K562 (cell line): ENCODE measurements around the gene HGF. TPM values are rescaled to one million over a fixed set of nuclear protein-coding genes. Genes with fewer than 3 reads are reported as not detected.

ENCODE experiments used
- ATAC-seq: fragments of 200-7000 bp; cut with Tn5 transposase; 3 replicates; pipeline ENCODE4 v1.9.1; 2020; ENCODE audit warnings: moderate library complexity
- Bru-seq: library from RNA; stranded (reverse); fragments of 400-500 nt; gene quantifications from one replicate; lab custom pipeline; 2021; lab: Mats Ljungman, UMichigan
- BruChase-seq, 2 experiments: library from RNA; stranded (reverse); fragments of 400-500 nt; gene quantifications; one replicate each; lab custom pipeline; 2021; lab: Mats Ljungman, UMichigan
- BruUV-seq: library from RNA; stranded (reverse); fragments of 400-500 nt; replicated peaks from 2 replicates; lab custom pipeline; 2021; lab: Mats Ljungman, UMichigan
- CTCF ChIA-PET: fragments of 300-600 bp; formaldehyde crosslinking; extraction: SDS; loops from one replicate; lab custom pipeline; 2021; ENCODE audit warnings: low intra/inter-chr PET ratio; lab: Yijun Ruan, JAX
- POLR2A ChIA-PET: fragments of 300-600, 350-650 bp; sonication (Branson Sonifier 250); formaldehyde crosslinking; extraction: SDS; loops from one replicate; lab custom pipeline; 2021; ENCODE audit warnings: antibody characterized with exemption, inconsistent platforms; lab: Yijun Ruan, JAX
- DNase-seq, 4 experiments: peaks; one replicate each; pipeline versions ENCODE4 v3.0.0 to v3.0.0-alpha.2; 2011 to 2018; ENCODE audit warnings: low spot score in 3 of 4, mixed read lengths in 3 of 4; ENCODE audit errors: extremely low read depth in 1 of 4
- FAIRE-seq: peaks from 2 replicates; lab custom pipeline; 2011; peaks lifted over from hg19 to GRCh38; lab: Jason Lieb, UNC
- H2AFZ ChIP-seq: 2 replicates; pipeline ENCODE4 v1.6.0; 2011; ENCODE audit warnings: low read depth, low read length, control low read depth, inconsistent platforms
- H3K27ac ChIP-seq: fragments of 200-600 bp; 3 replicates; pipeline ENCODE4 v1.8.0; 2011; ENCODE audit warnings: low read depth, mild to moderate bottlenecking, control low read depth, inconsistent platforms, low read length, moderate library complexity, mixed read lengths; ENCODE audit errors: extremely low read depth
- H3K27me3 ChIP-seq, 2 experiments: fragments of 300-600 bp in 1 of 2; 2 replicates in 1 of 2; 3 replicates in 1 of 2; pipeline versions ENCODE4 v1.6.0 to v1.8.0; 2011; ENCODE audit warnings: inconsistent platforms in 2 of 2, low read length in 2 of 2, mild to moderate bottlenecking in 1 of 2, mixed read lengths in 1 of 2, moderate library complexity in 1 of 2; ENCODE audit not compliant: control insufficient read depth in 2 of 2, insufficient read depth in 2 of 2
- H3K36me3 ChIP-seq: fragments of 300-600 bp; 3 replicates; pipeline ENCODE4 v1.8.0; 2011; ENCODE audit warnings: mild to moderate bottlenecking, low read length, inconsistent platforms; ENCODE audit not compliant: control insufficient read depth, insufficient read depth
- H3K4me1 ChIP-seq, 2 experiments: fragments of 200-600 bp in 1 of 2; replicated peaks in 1 of 2; 2 replicates in 1 of 2; 3 replicates in 1 of 2; pipeline versions ENCODE4 v1.5.1 to v1.8.0; 2011; ENCODE audit warnings: inconsistent platforms in 2 of 2, low read length in 2 of 2, mild to moderate bottlenecking in 1 of 2, mixed read lengths in 1 of 2, moderate library complexity in 1 of 2; ENCODE audit not compliant: control insufficient read depth in 2 of 2, insufficient read depth in 2 of 2
- H3K4me2 ChIP-seq: 2 replicates; pipeline ENCODE4 v1.6.1; 2011; ENCODE audit warnings: low read length, control low read depth, inconsistent platforms, mixed read lengths; ENCODE audit not compliant: insufficient read depth
- H3K4me3 ChIP-seq: fragments of 200-600 bp; sonication (generic), shearing (Covaris generic); 2 replicates; pipeline ENCODE4 v1.5.1; 2016; ENCODE audit warnings: control low read depth, inconsistent platforms
- H3K79me2 ChIP-seq: fragments of 200-600 bp; 3 replicates; pipeline ENCODE4 v1.8.0; 2011; ENCODE audit warnings: low read length, inconsistent platforms; ENCODE audit not compliant: control insufficient read depth, insufficient read depth
- H3K9ac ChIP-seq, 2 experiments: 2 replicates each; pipeline versions ENCODE4 v1.6.0 to v1.6.1; 2011; ENCODE audit warnings: low read depth in 2 of 2, low read length in 2 of 2, control low read depth in 1 of 2, inconsistent platforms in 1 of 2, mild to moderate bottlenecking in 1 of 2, mixed read lengths in 1 of 2; ENCODE audit not compliant: insufficient read depth in 1 of 2
- H3K9me1 ChIP-seq: one replicate; pipeline ENCODE4 v1.6.0; 2011; ENCODE audit warnings: inconsistent platforms, mild to moderate bottlenecking, low read length, moderate library complexity; ENCODE audit not compliant: control insufficient read depth, insufficient read depth
- H3K9me3 ChIP-seq: replicated peaks from 2 replicates; pipeline ENCODE4 v1.5.1; 2011; ENCODE audit warnings: low read depth, low read length, inconsistent platforms; ENCODE audit not compliant: control insufficient read depth, insufficient read depth
- H4K20me1 ChIP-seq: replicated peaks from 2 replicates; pipeline ENCODE4 v1.6.1; 2011; ENCODE audit warnings: low read length, inconsistent platforms, mixed read lengths; ENCODE audit not compliant: control insufficient read depth, insufficient read depth
- DIDO1 ChIP-seq: fragments of 450-650 bp; IDR thresholded peaks from 2 replicates; pipeline ENCODE4 v1.6.1; 2016; ENCODE audit warnings: low read depth, missing biosample characterization, missing genetic modification characterization
- WGBS: fragments of 100-300 bp; shearing (Covaris generic); methylation state at CpG from one replicate; pipeline ENCODE4 v1.1.6; 2016; ENCODE audit warnings: low coverage, mixed read lengths; ENCODE audit not compliant: insufficient coverage; ENCODE audit errors: missing lambda C conversion rate; 5-methylcytosine and 5-hydroxymethylcytosine counted together
- in situ Hi-C: fragments of 300-500 bp; cut with MboI; formaldehyde crosslinking; loops from 4 replicates; pipeline ENCODE4 v1.15.0; 2018; ENCODE audit warnings: inconsistent platforms, mixed read lengths
- intact Hi-C: fragments of 100-400 bp; cut with micrococcal nuclease; formaldehyde crosslinking; loops from 2 replicates; pipeline ENCODE4 v1.14.2; 2022
- long read RNA-seq, 3 experiments: library from polyadenylated mRNA in 2 of 3; library from RNA in 1 of 3; unstranded in 2 of 3; stranded (forward) in 1 of 3; transcript quantifications; one replicate each; pipeline ENCODE4 v2.0.0, GENCODE V29; 2019 to 2022
- polyA minus RNA-seq, 3 experiments: library from RNA; depleted of rRNA, polyadenylated mRNA; stranded (reverse); fragments of >200 nt; gene quantifications; 2 replicates each; pipeline ENCODE4 v1.2.3, GENCODE V29; 2011
- polyA plus RNA-seq, 8 experiments: library from polyadenylated mRNA; depleted of rRNA in 4 of 8; stranded (reverse) in 5 of 8; unstranded in 3 of 8; fragments of >200 nt; fragmentation: Nextera tagmentation in 2 of 8; fragmentation: Illumina TruSeq in 1 of 8; extraction: Ambion mirVana in 2 of 8; extraction: Trizol in 1 of 8; gene quantifications; 2 replicates each; pipeline versions ENCODE4 v1.2.1 to v1.2.3, GENCODE V29; 2011 to 2014; ENCODE audit warnings: inconsistent platforms in 1 of 8, missing spikeins in 1 of 8
- total RNA-seq, 7 experiments: library from RNA; depleted of rRNA in 6 of 7; stranded (reverse); fragments of >200 nt in 6 of 7; fragmentation: Illumina TruSeq in 2 of 7; extraction: Trizol in 2 of 7; gene quantifications; 2 replicates each; pipeline versions ENCODE4 v1.2.1 to v1.2.3, GENCODE V29; 2011 to 2021; ENCODE audit warnings: low replicate concordance in 1 of 7
- TF ChIP-seq, protein P1 (sequence below): fragments of 200-600 bp; sonication (generic); IDR thresholded peaks from one replicate; pipeline ENCODE4 v1.6.1; 2012; ENCODE audit warnings: mild to moderate bottlenecking, low read depth, low read length, inconsistent platforms

Gene HGF
- not detected in 2 replicates for total RNA-seq (2011; cell fraction: chromatin; rRNA removed; ENCODE audit: low replicate concordance)
- total RNA-seq (2011; cell fraction: nucleolus; rRNA removed): not detected in 2 replicates
- not detected in 2 replicates for total RNA-seq (2011; cell fraction: nucleoplasm; rRNA removed)
- total RNA-seq (2014; rRNA removed) (not detected in 2 replicates), total RNA-seq (2014; rRNA removed; fragmentation: Illumina TruSeq; extraction: Trizol) (not detected in 2 replicates), total RNA-seq (2015; rRNA removed; fragmentation: Illumina TruSeq; extraction: Trizol) (not detected in 2 replicates), total RNA-seq (2021) (0.02 and 0.11 TPM in 2 replicates), polyA plus RNA-seq (2011; rRNA removed) (not detected in 2 replicates), polyA plus RNA-seq (2014; fragmentation: Illumina TruSeq; extraction: Trizol) (not detected in 2 replicates), polyA plus RNA-seq (2014; fragmentation: Nextera tagmentation; extraction: Ambion mirVana) (not detected), polyA plus RNA-seq (2014; rRNA removed) (not detected in 2 replicates), polyA minus RNA-seq (2011; rRNA and poly(A)+ RNA removed) (not detected in 2 replicates), Bru-seq, nascent RNA (not detected), BruChase-seq, experiment 1, labeled RNA remaining after a 2-hour chase (not detected), BruChase-seq, experiment 2, labeled RNA remaining after a 6-hour chase (not detected)
- polyA plus RNA-seq (2011; cell fraction: cytosol; rRNA removed): not detected in 2 replicates
- polyA plus RNA-seq (2011; cell fraction: nucleus; rRNA removed): not detected in 2 replicates
- polyA plus RNA-seq (2012): not detected in 2 replicates
- not detected in 2 replicates for polyA minus RNA-seq (2011; cell fraction: cytosol; rRNA and poly(A)+ RNA removed)
- polyA minus RNA-seq (2011; cell fraction: nucleus; rRNA and poly(A)+ RNA removed): not detected in 2 replicates
- long read RNA-seq, experiment 1: 0 reads
- long read RNA-seq, experiment 2: 0 reads
- long read RNA-seq, experiment 3: 0 reads

DNA sequence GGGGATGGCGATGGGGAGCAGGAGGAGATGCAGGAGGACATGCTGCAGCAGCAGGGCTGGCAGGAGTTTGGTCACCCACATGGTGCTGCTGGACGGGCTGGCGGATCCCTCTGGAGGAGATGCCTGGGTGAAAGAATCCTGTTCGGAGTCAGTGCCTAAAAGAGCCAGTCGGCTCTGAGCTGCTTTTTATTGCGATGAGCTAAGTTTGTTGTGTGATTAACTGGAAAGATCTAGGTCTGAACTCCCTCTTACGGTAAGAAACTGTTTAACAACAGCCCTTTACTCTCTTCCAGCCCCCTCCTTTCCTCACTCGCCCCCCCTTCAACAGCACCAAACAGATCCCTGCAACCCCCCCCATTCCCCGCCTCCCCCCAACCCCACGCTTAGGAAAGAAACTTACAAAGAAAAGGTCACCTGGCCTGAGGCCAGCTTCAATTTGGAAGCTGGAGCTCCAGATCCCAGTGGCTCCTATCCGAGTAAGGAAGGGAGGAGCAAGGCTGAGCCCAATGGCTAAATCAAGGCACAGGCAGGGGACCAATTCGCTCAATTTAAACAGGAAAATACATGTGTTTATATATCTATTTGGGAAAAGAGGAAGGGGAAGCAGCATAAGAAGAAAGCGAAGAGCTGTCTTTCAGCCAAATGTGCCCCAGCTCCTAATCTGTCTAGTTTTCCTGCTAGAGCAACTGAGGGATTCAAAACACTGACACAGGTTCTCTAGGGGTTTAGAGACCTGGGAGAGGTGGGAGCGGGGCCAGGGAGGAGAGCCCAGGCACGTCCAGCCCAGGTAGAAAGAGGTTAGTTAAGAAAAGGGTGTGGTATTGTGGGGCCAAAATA is at the start of gene HGF:
Gene HGF, minus strand, starts transcription at position 157 of the 837 bp plus-strand sequence. Its CDS starts 76 bp downstream, at position 81.
- in situ Hi-C loops: no loop called here
- H3K4me3 ChIP-seq: no peak within 1 kb of the TSS
- ChIA-PET CTCF (no interaction called here), POLR2A (no interaction called here)
- H3K79me2 ChIP-seq: no peaks in the 10 kb centered on the region
- H3K9me1 ChIP-seq: no peaks in the 10 kb centered on the region
- intact Hi-C loops: no loop called here
- no peak for ATAC-seq
- no peak within 1 kb of the TSS for H3K4me2 ChIP-seq
- TF ChIP-seq DIDO1: no peak
- TF ChIP-seq, protein P1, sequence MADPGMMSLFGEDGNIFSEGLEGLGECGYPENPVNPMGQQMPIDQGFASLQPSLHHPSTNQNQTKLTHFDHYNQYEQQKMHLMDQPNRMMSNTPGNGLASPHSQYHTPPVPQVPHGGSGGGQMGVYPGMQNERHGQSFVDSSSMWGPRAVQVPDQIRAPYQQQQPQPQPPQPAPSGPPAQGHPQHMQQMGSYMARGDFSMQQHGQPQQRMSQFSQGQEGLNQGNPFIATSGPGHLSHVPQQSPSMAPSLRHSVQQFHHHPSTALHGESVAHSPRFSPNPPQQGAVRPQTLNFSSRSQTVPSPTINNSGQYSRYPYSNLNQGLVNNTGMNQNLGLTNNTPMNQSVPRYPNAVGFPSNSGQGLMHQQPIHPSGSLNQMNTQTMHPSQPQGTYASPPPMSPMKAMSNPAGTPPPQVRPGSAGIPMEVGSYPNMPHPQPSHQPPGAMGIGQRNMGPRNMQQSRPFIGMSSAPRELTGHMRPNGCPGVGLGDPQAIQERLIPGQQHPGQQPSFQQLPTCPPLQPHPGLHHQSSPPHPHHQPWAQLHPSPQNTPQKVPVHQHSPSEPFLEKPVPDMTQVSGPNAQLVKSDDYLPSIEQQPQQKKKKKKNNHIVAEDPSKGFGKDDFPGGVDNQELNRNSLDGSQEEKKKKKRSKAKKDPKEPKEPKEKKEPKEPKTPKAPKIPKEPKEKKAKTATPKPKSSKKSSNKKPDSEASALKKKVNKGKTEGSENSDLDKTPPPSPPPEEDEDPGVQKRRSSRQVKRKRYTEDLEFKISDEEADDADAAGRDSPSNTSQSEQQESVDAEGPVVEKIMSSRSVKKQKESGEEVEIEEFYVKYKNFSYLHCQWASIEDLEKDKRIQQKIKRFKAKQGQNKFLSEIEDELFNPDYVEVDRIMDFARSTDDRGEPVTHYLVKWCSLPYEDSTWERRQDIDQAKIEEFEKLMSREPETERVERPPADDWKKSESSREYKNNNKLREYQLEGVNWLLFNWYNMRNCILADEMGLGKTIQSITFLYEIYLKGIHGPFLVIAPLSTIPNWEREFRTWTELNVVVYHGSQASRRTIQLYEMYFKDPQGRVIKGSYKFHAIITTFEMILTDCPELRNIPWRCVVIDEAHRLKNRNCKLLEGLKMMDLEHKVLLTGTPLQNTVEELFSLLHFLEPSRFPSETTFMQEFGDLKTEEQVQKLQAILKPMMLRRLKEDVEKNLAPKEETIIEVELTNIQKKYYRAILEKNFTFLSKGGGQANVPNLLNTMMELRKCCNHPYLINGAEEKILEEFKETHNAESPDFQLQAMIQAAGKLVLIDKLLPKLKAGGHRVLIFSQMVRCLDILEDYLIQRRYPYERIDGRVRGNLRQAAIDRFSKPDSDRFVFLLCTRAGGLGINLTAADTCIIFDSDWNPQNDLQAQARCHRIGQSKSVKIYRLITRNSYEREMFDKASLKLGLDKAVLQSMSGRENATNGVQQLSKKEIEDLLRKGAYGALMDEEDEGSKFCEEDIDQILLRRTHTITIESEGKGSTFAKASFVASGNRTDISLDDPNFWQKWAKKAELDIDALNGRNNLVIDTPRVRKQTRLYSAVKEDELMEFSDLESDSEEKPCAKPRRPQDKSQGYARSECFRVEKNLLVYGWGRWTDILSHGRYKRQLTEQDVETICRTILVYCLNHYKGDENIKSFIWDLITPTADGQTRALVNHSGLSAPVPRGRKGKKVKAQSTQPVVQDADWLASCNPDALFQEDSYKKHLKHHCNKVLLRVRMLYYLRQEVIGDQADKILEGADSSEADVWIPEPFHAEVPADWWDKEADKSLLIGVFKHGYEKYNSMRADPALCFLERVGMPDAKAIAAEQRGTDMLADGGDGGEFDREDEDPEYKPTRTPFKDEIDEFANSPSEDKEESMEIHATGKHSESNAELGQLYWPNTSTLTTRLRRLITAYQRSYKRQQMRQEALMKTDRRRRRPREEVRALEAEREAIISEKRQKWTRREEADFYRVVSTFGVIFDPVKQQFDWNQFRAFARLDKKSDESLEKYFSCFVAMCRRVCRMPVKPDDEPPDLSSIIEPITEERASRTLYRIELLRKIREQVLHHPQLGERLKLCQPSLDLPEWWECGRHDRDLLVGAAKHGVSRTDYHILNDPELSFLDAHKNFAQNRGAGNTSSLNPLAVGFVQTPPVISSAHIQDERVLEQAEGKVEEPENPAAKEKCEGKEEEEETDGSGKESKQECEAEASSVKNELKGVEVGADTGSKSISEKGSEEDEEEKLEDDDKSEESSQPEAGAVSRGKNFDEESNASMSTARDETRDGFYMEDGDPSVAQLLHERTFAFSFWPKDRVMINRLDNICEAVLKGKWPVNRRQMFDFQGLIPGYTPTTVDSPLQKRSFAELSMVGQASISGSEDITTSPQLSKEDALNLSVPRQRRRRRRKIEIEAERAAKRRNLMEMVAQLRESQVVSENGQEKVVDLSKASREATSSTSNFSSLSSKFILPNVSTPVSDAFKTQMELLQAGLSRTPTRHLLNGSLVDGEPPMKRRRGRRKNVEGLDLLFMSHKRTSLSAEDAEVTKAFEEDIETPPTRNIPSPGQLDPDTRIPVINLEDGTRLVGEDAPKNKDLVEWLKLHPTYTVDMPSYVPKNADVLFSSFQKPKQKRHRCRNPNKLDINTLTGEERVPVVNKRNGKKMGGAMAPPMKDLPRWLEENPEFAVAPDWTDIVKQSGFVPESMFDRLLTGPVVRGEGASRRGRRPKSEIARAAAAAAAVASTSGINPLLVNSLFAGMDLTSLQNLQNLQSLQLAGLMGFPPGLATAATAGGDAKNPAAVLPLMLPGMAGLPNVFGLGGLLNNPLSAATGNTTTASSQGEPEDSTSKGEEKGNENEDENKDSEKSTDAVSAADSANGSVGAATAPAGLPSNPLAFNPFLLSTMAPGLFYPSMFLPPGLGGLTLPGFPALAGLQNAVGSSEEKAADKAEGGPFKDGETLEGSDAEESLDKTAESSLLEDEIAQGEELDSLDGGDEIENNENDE: no peak
- TF ChIP-seq, all 486 proteins: peak for 0
- Histone ChIP-seq H3K27ac (no peak within 1 kb of the TSS), H3K9ac (no peak within 1 kb of the TSS), H4K20me1 (no peaks in the 10 kb centered on the region), H2AFZ (no peak within 1 kb of the TSS), H3K9me3 (no peaks in the 10 kb centered on the region), H3K27me3 (no peaks in the 10 kb centered on the region), H3K36me3 (no peaks in the 10 kb centered on the region), H3K4me1 (no peaks in the 10 kb centered on the region)
- DNase-seq (no peak), FAIRE-seq (no peak)
- WGBS: 1% methylated on average over 13 of the region's 15 CpGs
- BruUV-seq: no TSS peak
